Stimulated activated CD4-positive, alpha-beta T cell treated with anti-CD3 and anti-CD28 coated beads, TNF-alpha, amount 100 ng/mL, for 1 hour (primary cell): ENCODE data around the gene NABP1.
A peak's percentile ranks its signal among the peaks of the same experiment; 100 is the strongest.

ENCODE experiments used
- DNase-seq, 3 donors: peaks; one replicate each; pipeline ENCODE4 v3.0.0-alpha.2; 2020; ENCODE audit warnings: low read depth in 3 of 3, low spot score in 1 of 3

Gene NABP1

DNA sequence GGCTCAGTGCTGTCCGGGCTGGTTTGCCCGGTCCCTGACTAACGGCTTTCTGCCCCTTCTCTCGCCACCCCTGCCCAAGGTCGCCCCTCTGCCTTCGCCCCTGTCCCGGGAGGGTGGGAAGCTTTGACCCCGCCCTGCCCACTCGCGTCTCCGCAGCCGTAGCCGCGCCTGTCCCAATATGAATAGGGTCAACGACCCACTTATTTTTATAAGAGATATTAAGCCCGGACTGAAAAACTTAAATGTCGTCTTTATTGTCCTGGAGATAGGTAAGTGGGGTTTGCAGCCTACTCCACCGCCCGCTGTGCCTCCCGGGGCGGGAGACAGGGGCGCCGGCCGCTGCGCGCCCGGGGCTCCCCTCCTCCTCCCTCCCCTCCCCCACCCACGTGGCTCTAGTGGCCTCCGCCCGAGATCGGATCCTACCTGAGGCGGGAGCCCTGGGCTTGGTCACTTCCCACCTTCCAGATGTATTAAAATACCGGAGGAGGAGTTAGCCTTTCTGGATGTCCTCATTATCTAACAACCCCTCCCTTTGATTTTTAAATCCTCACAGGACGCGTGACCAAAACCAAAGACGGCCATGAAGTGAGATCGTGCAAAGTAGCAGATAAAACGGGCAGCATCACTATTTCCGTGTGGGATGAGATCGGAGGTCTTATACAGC, 633 bp downstream of the NABP1 start:
- peak; percentile 15 to 67 (median 22) for DNase-seq

DNA sequence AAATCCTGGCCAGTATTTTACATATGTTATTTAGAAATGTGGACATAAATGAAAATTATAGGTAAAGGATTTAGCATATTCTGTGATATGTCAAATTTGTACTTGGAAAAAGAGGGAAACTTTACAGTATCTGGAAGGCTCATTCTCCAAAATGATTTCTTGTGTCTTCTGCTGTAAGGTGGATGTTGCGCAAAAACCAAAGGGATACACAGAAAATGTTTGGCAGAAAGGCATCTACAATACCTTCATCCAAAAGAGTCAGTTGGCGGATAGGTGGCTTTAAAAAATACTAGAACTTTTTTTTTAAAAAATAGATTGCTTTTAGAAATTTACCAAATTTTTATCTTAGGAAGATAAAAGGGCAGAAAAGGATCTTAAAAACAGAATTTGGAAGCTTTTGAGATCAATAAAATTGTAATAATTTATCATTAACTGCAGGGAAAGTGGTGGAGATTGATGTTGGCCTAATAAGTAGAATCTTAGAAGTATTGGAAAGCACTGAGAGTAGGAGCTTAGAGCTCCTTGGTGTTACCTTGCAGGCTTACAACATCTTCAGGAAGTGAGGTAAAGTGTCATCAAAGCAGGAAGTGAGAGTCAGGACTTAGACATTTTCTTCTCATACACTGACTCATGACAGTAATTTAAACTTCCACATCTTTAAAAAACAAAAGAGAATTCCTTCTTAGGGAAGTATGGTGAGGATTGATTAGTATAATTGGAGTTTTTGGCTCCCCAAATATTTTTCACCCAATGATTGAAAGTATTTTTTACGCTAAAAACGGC, 2.1 kb downstream of the NABP1 start:
- DNase-seq, result peak in 1 of 3 donors; percentile 7

GRCh38 chr2:191680639-191681038, 2.7 kb downstream of the NABP1 start:
- no peak for DNase-seq

GRCh38 chr2:191682126-191682525, 4.2 kb downstream of the NABP1 start:
- DNase-seq, result no peak

- DNase-seq, result no peak
Measured at GRCh38 chr2:191686066-191686465, 8.1 kb downstream of the NABP1 start.

- no peak for DNase-seq
Measured at GRCh38 chr2:191686729-191687128, 8.8 kb downstream of the NABP1 start.

- no peak for DNase-seq
Measured at GRCh38 chr2:191687867-191688266, 9.9 kb downstream of the NABP1 start.

DNA sequence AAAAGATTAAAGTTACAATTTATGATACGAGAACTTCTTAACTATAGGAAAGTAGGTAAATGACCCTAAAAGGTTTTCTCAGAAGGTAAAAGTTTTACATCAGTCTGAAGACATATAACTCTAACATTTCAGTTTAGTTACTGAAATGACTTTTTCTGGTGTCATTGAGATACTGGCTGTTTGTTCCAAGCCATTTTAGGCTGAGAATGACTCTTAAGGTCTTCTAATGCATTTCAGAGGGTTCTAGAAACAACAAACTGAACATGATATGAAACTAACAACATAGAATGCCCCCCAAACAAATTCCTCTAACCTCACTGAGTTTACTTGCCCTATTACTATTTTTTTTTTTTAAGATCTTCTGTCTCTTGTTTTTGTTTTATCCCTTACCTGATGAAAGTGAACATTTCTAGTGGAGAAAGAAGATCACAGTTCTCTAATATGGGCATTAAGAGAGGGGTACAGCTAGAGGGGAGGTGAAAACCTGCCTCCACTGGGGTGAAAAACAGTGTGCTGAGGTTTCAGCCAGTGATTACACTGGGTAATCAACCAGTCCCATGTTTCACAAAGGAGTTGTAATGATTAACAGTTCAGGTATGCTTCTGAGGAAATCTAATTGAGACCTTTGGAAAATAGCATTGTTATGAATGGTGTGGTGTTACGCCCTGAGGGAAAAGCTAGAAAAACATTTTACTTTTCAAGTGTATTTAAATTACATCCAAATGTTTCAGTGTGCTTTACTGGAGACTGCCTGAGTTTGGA, 11.2 kb downstream of the NABP1 start:
- DNase-seq, result no peak

GRCh38 chr2:191690327-191690726, 12.4 kb downstream of the NABP1 start:
- no peak for DNase-seq

DNA sequence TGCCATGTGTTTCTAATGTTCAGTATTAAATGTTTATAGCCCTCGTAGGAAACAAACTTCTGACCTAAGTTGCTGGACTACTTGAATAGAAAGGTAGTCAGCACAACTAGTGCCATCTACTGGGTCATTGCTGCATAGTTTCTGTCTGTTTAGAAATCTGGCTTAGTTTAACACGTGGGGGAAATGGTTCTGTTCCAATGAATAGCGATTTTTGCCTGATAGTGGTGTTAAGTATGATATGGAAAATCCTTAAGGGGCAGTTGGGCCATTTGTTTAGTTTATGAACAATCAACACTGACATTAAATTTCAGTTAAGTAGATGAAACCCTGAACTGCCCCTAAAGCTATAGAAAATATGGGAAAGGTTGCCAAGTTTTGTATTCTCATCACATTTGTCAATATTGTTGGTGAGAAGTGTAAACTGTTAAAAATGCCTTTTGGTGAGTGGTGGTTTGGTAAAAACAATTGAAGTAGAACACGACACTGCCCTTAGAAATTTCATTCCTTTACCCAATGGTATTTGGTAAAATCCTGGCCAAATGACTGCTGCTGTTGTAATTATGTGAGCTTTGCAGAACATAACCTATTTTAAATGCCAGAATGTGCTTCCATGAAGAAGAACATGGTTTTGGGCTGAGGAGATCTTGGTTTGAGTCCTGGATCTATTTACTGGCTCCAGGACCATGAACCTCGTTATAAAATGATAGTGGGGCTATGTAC, 13.2 kb downstream of the NABP1 start:
- DNase-seq, result peak in 1 of 3 donors; percentile 6

DNA sequence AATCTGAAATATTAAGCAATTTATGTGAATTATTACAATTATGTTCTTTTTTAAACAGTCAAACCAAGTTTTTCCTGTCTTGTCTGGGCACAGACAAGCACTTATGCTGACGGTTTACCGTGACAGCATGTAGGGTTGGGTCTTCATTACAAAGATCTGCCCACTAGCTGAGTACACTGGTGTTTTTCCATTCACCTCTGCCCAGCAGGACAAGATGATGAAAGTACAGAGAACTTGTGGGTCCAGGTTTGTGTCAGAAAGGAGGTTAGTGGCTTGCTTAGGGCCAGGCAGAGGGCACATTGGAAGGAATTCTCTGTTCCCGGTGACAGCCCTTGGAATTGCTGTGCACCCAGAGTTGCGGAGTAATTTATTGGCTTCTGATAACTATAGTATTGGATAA, 14.0 kb downstream of the NABP1 start:
- no peak for DNase-seq

DNA sequence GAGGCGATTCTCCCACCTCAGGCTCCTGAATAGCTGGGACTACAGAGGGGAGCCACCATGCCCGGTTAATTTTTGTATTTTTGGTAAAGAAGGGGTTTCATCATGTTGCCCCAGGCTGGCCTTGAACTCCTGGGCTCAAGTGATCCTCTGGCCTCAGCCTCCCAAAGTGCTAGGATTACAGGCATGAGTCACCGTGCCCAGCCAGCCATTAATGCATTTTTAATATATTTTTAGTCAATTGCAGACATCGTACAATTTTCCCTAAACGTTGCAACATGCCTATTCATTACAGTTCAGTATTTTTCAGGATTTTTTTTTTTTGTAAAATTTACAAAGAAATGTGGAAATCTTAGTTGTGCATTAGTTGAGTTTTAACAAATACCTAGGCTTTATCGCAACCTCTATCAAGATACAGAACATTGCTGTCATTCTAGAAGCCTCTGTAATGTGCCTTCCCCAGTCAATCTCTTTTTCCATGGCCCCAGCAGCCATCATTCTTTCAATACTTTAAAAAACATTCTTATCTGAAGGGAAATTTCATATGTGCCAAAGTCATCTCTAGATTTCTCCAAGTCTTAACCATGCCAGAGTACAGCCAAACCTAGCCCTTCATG, 14.7 kb downstream of the NABP1 start:
- no peak for DNase-seq

- DNase-seq, result no peak
Measured at GRCh38 chr2:191693166-191693565, 15.2 kb downstream of the NABP1 start.

- DNase-seq, result no peak
Measured at GRCh38 chr2:191693778-191694177, 15.8 kb downstream of the NABP1 start.

DNA sequence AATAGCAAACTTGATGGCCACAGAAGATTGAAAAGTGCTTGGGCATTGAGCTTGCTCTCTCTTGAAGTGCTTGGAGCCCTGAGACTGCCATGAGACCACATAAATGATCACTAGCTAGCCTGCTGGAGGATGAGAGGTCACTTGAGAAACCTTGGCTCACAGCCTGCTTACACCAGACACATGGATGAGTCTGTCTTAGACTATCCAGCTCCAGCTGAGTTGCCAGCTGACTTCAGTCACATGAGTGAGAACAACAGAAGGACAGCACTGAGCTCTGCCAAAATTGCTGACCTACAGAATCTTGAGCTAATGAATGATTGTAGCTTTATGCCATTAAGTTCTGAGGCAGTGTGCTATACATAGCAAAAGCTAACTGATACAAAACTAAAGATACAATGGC, 18.1 kb downstream of the NABP1 start:
- no peak for DNase-seq

DNA sequence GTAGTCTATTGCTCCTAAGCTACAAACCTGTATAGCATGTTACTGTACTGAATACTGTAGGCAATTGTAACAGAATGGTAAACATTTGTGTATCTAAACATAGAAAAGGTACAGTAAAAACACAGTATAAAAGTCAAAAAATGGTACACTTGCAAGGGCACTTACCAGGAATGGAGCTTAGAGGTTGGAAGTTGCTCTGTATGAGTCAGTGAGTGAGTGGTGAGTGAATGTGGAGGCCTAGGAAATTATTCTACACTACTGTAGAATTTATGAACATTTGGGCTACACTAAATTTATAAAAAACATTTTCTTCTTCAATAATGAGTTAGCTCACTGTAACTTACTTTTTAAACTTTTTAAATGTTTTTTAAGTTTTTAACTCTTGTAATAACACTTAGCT, 19.0 kb downstream of the NABP1 start:
- DNase-seq, result no peak

DNA sequence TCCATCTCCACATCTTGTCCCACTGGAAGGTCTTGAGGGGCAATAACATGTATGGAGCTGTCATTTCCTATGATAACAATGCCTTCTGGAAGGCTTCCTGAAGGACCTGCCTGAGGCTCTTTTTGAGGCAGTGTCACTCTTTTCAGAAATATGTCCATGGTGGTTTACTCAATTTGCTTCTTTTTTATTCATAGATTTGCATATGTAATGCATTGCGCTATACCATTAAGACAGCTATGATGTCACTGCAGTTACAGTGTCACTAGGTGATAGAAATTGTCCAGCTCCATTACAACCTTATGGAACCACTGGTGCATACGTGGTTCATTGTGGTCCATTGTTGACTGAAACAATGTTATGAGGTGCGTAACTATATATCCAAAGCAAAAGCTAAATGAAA, 19.9 kb downstream of the NABP1 start:
- DNase-seq, result no peak

- DNase-seq, result no peak
Measured at GRCh38 chr2:191699341-191699945, 21.5 kb downstream of the NABP1 start.

DNA sequence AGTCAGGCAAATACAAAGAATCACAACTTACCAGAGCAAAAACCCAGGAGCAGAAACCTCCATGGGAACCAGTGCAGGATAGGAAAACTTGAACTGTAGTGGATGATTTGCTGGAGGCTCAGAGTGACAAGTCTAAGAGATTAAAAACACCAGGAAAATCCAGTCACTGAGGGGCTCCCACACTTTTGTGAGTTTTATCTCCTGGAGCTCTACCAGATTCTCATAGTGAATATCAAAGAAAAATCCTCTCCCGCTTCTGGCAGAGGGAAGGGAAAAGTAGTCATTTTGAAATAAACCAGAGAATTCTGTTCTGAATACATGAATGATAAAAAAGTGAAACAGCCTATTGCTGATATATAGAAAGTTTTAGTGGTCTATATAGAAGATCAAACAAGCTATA, 23.1 kb downstream of the NABP1 start:
- no peak for DNase-seq

DNA sequence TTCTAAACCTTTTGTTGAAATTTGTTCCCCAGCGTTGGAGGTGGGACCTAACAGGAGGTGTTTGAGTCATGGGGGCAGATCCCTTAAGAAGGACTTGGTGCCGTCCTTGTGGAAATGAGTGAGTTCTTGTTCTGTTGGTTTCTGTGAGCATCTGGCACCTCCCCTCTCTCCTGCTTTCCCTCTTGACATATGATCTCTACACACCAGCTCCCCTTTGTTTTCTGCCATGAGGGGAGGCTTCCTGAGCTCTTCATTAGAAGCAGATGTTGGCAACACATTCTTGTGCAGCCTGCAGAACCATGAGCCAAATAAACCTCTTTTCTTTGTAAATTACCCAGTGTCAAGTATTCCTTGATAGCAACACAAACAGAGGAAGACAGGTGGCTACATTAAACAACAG, 23.8 kb downstream of the NABP1 start:
- no peak for DNase-seq
